Choroid plexus epithelial cell (primary cell): Measurements from ENCODE around the gene LAMA5.
"Not testable (repeated sequence)": the region's sequence is repeated elsewhere in the genome, so short reads cannot be mapped to it uniquely, and the experiment has no call there.

Experiments
- DNase-seq: peaks from one replicate; pipeline ENCODE4 v3.0.0-alpha.2; 2010; ENCODE audit warnings: low read depth
- H3K4me3 ChIP-seq: 2 replicates; pipeline ENCODE4 v1.5.1; 2011; ENCODE audit warnings: low read depth, mild to moderate bottlenecking, control low read depth, low read length, moderate library complexity
- CTCF ChIP-seq: conservative IDR thresholded peaks from 2 replicates; pipeline ENCODE4 v1.5.1; 2011; ENCODE audit warnings: low read depth, mild to moderate bottlenecking, control low read depth, inconsistent platforms, low read length, moderate library complexity

Gene LAMA5

GRCh38 chr20:62377615-62378178 is 10.6 kb upstream of the LAMA5 start:
- no peak for TF ChIP-seq CTCF
- DNase-seq, result no peak
- no peak overlapping the region for H3K4me3 ChIP-seq

- TF ChIP-seq CTCF, result no peak
- no peak overlapping the region for H3K4me3 ChIP-seq
- DNase-seq, result no peak
Observed at GRCh38 chr20:62377064-62377461, 10.0 kb upstream of the LAMA5 start.

GRCh38 chr20:62376112-62377063 is 9.3 kb upstream of the LAMA5 start:
- DNase-seq, result peak; percentile 61
- H3K4me3 ChIP-seq, result no peak overlapping the region
- peak; percentile 58 for TF ChIP-seq CTCF

- H3K4me3 ChIP-seq, result no peak overlapping the region
- no peak for TF ChIP-seq CTCF
- no peak for DNase-seq
Observed at GRCh38 chr20:62374331-62375152, 7.4 kb upstream of the LAMA5 start.

GRCh38 chr20:62373631-62374179 is 6.6 kb upstream of the LAMA5 start:
- H3K4me3 ChIP-seq, DNase-seq: not testable (repeated sequence)

GRCh38 chr20:62372042-62372993 is 5.2 kb upstream of the LAMA5 start:
- H3K4me3 ChIP-seq, result no peak overlapping the region
- no peak for TF ChIP-seq CTCF
- no peak for DNase-seq
